HFFc6 (cell line): ENCODE results near the gene PRKD1. TPM values are rescaled to one million over a fixed set of nuclear protein-coding genes. Genes with fewer than 3 reads are reported as not detected.

Experiments
- DNase-seq: peaks from one replicate; pipeline ENCODE4 v3.0.0-alpha.2; 2018
- H3K27ac Mint-ChIP-seq: 2 replicates; pipeline ENCODE4 v1.8.0; 2020; ENCODE audit warnings: mild to moderate bottlenecking, mixed read lengths
- H3K27me3 Mint-ChIP-seq: 2 replicates; pipeline ENCODE4 v1.8.0; 2021; ENCODE audit warnings: mild to moderate bottlenecking, moderate library complexity, mixed read lengths; ENCODE audit not compliant: insufficient read depth
- H3K36me3 Mint-ChIP-seq: 2 replicates; pipeline ENCODE4 v1.8.0; 2021; ENCODE audit warnings: low read depth, mixed read lengths
- H3K4me1 Mint-ChIP-seq: 2 replicates; pipeline ENCODE4 v1.8.0; 2020; ENCODE audit warnings: low read depth, mixed read lengths
- H3K4me3 Mint-ChIP-seq: 2 replicates; pipeline ENCODE4 v1.8.0; 2020; ENCODE audit warnings: mild to moderate bottlenecking, moderate library complexity, mixed read lengths
- H3K9me3 Mint-ChIP-seq: 2 replicates; pipeline ENCODE4 v1.8.0; 2020; ENCODE audit warnings: mild to moderate bottlenecking, mixed read lengths
- CTCF ChIP-seq: fragments of 200-600 bp; sonication (generic); IDR thresholded peaks from 2 replicates; pipeline ENCODE4 v1.5.0; 2021; ENCODE audit warnings: antibody characterized with exemption, mild to moderate bottlenecking
- total RNA-seq, 6 experiments: library from RNA; stranded (reverse); fragmentation: NEBNext Ultra II Directional; extraction: Animal tissue kit (Norgen Biotek cat#: 25700); gene quantifications; 2 replicates in 1 of 6; 3 replicates in 5 of 6; pipeline ENCODE4 v1.2.3, GENCODE V29; 2021

The PRKD1 gene
- total RNA-seq, 6 experiments from 2014 or later = 19.1 to 23.9 (median 21.7) TPM

GRCh38 chr14:29918981-29919380, 8.7 kb downstream of the PRKD1 start:
- H3K9me3 Mint-ChIP-seq = no peaks in the 10 kb centered on the region
- peaks cover 17% of the 10 kb centered on the region for H3K4me1 Mint-ChIP-seq
- TF ChIP-seq CTCF = no peak
- no peak for DNase-seq
- H3K27me3 Mint-ChIP-seq = no peaks in the 10 kb centered on the region
- H3K27ac Mint-ChIP-seq = no peak overlapping the region
- H3K36me3 Mint-ChIP-seq = no peaks in the 10 kb centered on the region
- H3K4me3 Mint-ChIP-seq = no peak overlapping the region

GRCh38 chr14:29913566-29913965, 14.1 kb downstream of the PRKD1 start:
- no peak overlapping the region for H3K4me3 Mint-ChIP-seq
- no peak for TF ChIP-seq CTCF
- DNase-seq = no peak

GRCh38 chr14:29911810-29912209, 15.8 kb downstream of the PRKD1 start:
- no peaks in the 10 kb centered on the region for H3K9me3 Mint-ChIP-seq
- H3K4me3 Mint-ChIP-seq = no peak overlapping the region
- TF ChIP-seq CTCF = no peak
- H3K27me3 Mint-ChIP-seq = 0 out of 2 replicates have a peak, but pooled peaks cover 3% of the 10 kb centered on the region
- peaks cover 10% of the 10 kb centered on the region; the same call in 1 of the 2 replicates for H3K36me3 Mint-ChIP-seq
- no peak overlapping the region for H3K27ac Mint-ChIP-seq
- DNase-seq = no peak
- H3K4me1 Mint-ChIP-seq = peaks cover 17% of the 10 kb centered on the region

More at GRCh38 chr14:29913566-29913965, 14.1 kb downstream of the PRKD1 start:
- H3K9me3 Mint-ChIP-seq = no peaks in the 10 kb centered on the region
- H3K4me1 Mint-ChIP-seq = peaks cover 9% of the 10 kb centered on the region
- peaks cover 10% of the 10 kb centered on the region; the same call in 1 of the 2 replicates for H3K36me3 Mint-ChIP-seq
- H3K27me3 Mint-ChIP-seq = 0 out of 2 replicates have a peak, but pooled peaks cover 3% of the 10 kb centered on the region
- H3K27ac Mint-ChIP-seq = no peak overlapping the region

GRCh38 chr14:29908652-29909577, 18.7 kb downstream of the PRKD1 start:
- TF ChIP-seq CTCF = no peak
- no peak for DNase-seq
- Mint-ChIP-seq H3K4me3 (no peak overlapping the region), H3K36me3 (peaks cover 10% of the 10 kb centered on the region; the same call in 1 of the 2 replicates), H3K27me3 (0 out of 2 replicates have a peak, but pooled peaks cover 3% of the 10 kb centered on the region), H3K9me3 (no peaks in the 10 kb centered on the region), H3K27ac (no peak overlapping the region), H3K4me1 (peaks cover 26% of the 10 kb centered on the region)

- Mint-ChIP-seq H3K4me1 (peaks cover 17% of the 10 kb centered on the region), H3K4me3 (no peak overlapping the region), H3K36me3 (peaks cover 10% of the 10 kb centered on the region; the same call in 1 of the 2 replicates), H3K27ac (peak overlapping the region; percentile 38; the same call in 1 of the 2 replicates), H3K27me3 (0 out of 2 replicates have a peak, but pooled peaks cover 3% of the 10 kb centered on the region), H3K9me3 (no peaks in the 10 kb centered on the region)
- peak; percentile 17 for DNase-seq
- no peak for TF ChIP-seq CTCF
Measured at GRCh38 chr14:29906256-29906870, 21.3 kb downstream of the PRKD1 start.
